C4-2B (cell line): ENCODE results near the gene SUGP1.

Experiments used
- H3K27ac ChIP-seq: fragments of 450-650 bp; 2 replicates; pipeline ENCODE4 v1.5.1; 2017
- ZFX ChIP-seq: fragments of 450-650 bp; IDR thresholded peaks from 2 replicates; pipeline ENCODE4 v1.6.1; 2017
- TF ChIP-seq, protein P1 (sequence below): fragments of 450-650 bp; conservative IDR thresholded peaks from 2 replicates; pipeline ENCODE4 v1.5.1; 2017; ENCODE audit warnings: mild to moderate bottlenecking

Gene SUGP1

DNA sequence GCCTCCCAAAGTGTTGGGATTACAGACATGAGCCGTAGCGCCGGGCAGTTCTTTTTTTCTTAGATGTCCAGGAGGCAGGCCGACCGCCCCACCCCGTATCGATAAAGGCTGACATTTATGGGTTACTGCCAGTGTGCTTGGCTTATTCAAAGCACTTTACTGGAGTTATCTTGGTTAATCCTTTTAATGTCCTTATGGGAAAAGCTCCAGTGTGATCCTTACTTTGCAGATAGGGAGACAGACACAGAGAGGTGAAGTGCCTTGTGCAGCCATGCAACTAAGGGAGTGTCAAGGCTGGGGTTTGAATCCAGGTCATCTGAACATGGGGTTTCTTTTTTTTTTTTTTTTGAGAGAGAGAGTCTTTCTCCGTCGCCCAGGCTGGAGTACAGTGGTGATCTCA, 89.3 kb downstream of the SUGP1 start:
- no peak for TF ChIP-seq ZFX
- TF ChIP-seq, protein P1, sequence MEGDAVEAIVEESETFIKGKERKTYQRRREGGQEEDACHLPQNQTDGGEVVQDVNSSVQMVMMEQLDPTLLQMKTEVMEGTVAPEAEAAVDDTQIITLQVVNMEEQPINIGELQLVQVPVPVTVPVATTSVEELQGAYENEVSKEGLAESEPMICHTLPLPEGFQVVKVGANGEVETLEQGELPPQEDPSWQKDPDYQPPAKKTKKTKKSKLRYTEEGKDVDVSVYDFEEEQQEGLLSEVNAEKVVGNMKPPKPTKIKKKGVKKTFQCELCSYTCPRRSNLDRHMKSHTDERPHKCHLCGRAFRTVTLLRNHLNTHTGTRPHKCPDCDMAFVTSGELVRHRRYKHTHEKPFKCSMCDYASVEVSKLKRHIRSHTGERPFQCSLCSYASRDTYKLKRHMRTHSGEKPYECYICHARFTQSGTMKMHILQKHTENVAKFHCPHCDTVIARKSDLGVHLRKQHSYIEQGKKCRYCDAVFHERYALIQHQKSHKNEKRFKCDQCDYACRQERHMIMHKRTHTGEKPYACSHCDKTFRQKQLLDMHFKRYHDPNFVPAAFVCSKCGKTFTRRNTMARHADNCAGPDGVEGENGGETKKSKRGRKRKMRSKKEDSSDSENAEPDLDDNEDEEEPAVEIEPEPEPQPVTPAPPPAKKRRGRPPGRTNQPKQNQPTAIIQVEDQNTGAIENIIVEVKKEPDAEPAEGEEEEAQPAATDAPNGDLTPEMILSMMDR = no peak
- H3K27ac ChIP-seq = no peak overlapping the region

GRCh38 chr19:19229701-19230100, 90.6 kb downstream of the SUGP1 start:
- no peak overlapping the region for H3K27ac ChIP-seq
- TF ChIP-seq, protein P1 = no peak
- no peak for TF ChIP-seq ZFX

DNA sequence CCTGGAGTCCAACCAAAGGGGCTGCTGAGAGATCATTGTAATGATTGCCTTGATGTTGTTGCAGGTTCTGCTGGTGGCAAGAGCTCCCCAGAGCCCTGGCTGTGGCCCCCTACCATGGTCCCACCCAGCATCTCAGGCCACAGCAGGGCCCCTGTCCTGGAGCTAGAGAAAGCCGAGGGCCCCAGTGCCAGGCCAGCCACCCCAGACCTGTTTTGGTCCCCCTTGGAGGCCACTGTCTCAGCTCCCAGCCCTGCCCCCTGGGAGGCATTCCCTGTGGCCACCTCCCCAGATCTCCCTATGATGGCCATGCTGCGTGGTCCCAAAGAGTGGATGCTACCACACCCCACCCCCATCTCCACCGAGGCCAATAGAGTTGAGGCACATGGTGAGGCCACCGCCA, 93.1 kb downstream of the SUGP1 start:
- no peak overlapping the region for H3K27ac ChIP-seq

GRCh38 chr19:19226663-19227062, 93.6 kb downstream of the SUGP1 start:
- no peak for TF ChIP-seq ZFX
- TF ChIP-seq, protein P1 = no peak
- H3K27ac ChIP-seq = no peak overlapping the region

More for the DNA sequence above, 93.1 kb downstream of the SUGP1 start:
- TF ChIP-seq, protein P1 = no peak

DNA sequence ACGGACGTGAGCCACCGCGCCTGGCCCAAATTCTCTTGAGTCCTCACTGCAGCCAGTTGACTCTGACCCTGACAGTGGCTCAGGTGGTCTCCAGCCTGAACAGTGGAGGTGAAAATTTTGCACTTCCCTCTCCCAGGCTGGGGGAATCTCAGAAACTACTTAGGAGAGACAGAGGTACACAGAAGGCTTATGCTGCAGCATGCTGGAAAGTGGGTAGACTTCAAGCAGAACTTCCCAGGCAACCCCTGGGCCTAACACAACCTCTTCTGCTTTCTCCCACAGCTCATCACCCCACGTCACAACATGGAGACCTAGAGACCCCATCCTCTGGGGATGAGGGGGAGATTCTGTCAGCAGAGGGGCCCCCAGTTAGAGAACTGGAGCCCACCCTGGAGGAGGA, 94.1 kb downstream of the SUGP1 start:
- H3K27ac ChIP-seq = no peak overlapping the region
- no peak for TF ChIP-seq ZFX
- TF ChIP-seq, protein P1 = no peak
